Right renal pelvis (tissue), 4 donors: ENCODE data around the gene SRCAP. TPM values are rescaled to one million over a fixed set of nuclear protein-coding genes. Genes with fewer than 3 reads are reported as not detected.

Source experiments
- DNase-seq, 4 donors: peaks; one replicate each; pipeline ENCODE4 v3.0.0-alpha.2; 2013; ENCODE audit warnings: low read depth in 4 of 4, low spot score in 3 of 4, missing footprints in 1 of 4
- polyA plus RNA-seq, 4 donors: library from polyadenylated mRNA; unstranded; fragments of 120-200 nt; gene quantifications; one replicate each; pipeline ENCODE4 v1.2.1, GENCODE V29; 2013; ENCODE audit not compliant: insufficient read length in 4 of 4

Gene SRCAP
- polyA plus RNA-seq, 4 donors: 32.7 to 40.5 (median 35.9) TPM

GRCh38 chr16:30728321-30728720 lies 29.4 kb downstream of the SRCAP start:
- DNase-seq: no peak

- DNase-seq: no peak
Observed at GRCh38 chr16:30728899-30729672, 30.1 kb downstream of the SRCAP start.

GRCh38 chr16:30731411-30731810 lies 32.4 kb downstream of the SRCAP start:
- no peak for DNase-seq

- no peak for DNase-seq
Observed at GRCh38 chr16:30736995-30737793, 38.2 kb downstream of the SRCAP start.

- DNase-seq: no peak
Observed at GRCh38 chr16:30737794-30738648, 39.0 kb downstream of the SRCAP start.

GRCh38 chr16:30738984-30739951 lies 40.3 kb downstream of the SRCAP start:
- DNase-seq: no peak

- DNase-seq: peak in 2 of 4 donors; percentile 25 to 35
Observed at GRCh38 chr16:30740364-30741251, 41.6 kb downstream of the SRCAP start.

GRCh38 chr16:30741461-30741914 lies 42.5 kb downstream of the SRCAP start:
- DNase-seq: no peak

GRCh38 chr16:30743716-30744115 lies 44.7 kb downstream of the SRCAP start:
- DNase-seq: no peak

- DNase-seq: no peak
Observed at GRCh38 chr16:30744183-30744582, 45.2 kb downstream of the SRCAP start.

GRCh38 chr16:30745082-30745481 lies 46.1 kb downstream of the SRCAP start:
- no peak for DNase-seq

GRCh38 chr16:30746638-30747175 lies 47.7 kb downstream of the SRCAP start:
- no peak for DNase-seq

- no peak for DNase-seq
Observed at GRCh38 chr16:30747331-30747730, 48.4 kb downstream of the SRCAP start.

- peak; percentile 95 to 98 (median 97) for DNase-seq
Observed at GRCh38 chr16:30747799-30748633, 49.0 kb downstream of the SRCAP start, which contains the start of gene PHKG2. Gene PHKG2, plus strand, starts transcription at chr16:30748425. Its CDS starts 396 bp downstream, at chr16:30748821.

GRCh38 chr16:30748634-30749445 lies 49.9 kb downstream of the SRCAP start:
- DNase-seq: no peak

GRCh38 chr16:30750201-30750600 lies 51.2 kb downstream of the SRCAP start:
- no peak for DNase-seq
